IMR-90 (cell line): ENCODE results near the gene DARS1. TPM values are rescaled to one million over a fixed set of nuclear protein-coding genes. Genes with fewer than 3 reads are reported as not detected.

ENCODE experiments used
- ATAC-seq: fragments of 200-7000 bp; cut with Tn5 transposase; 2 replicates; pipeline ENCODE4 v1.9.1; 2020; ENCODE audit warnings: low read depth, mild to moderate bottlenecking, moderate library complexity
- BruUV-seq: library from RNA; stranded (reverse); fragments of 400-500 nt; replicated peaks from 2 replicates; lab custom pipeline; 2021; lab: Mats Ljungman, UMichigan
- CTCF ChIA-PET: fragments of 300-600 bp; formaldehyde crosslinking; extraction: SDS; loops from one replicate; lab custom pipeline; 2021; ENCODE audit warnings: antibody characterized with exemption; lab: Yijun Ruan, JAX
- POLR2A ChIA-PET: fragments of 300-600 bp; sonication (Branson Sonifier 250); formaldehyde crosslinking; loops from one replicate; lab custom pipeline; 2022; ENCODE audit warnings: antibody characterized with exemption; ENCODE audit not compliant: unreplicated experiment; lab: Charles Lee
- DNase-seq: peaks from one replicate; pipeline ENCODE4 v3.0.0; 2013
- H2AFZ ChIP-seq: replicated peaks from 2 replicates; pipeline ENCODE3; 2013; ENCODE audit warnings: low read length, mild to moderate bottlenecking; ENCODE audit not compliant: poor library complexity
- H2AK5ac ChIP-seq: 2 replicates; pipeline ENCODE4 v1.6.1; 2013; ENCODE audit warnings: low read depth, low read length, inconsistent platforms
- H2AK9ac ChIP-seq: replicated peaks from 2 replicates; pipeline ENCODE3; 2013; ENCODE audit warnings: mild to moderate bottlenecking, low read depth, low read length, moderate library complexity; ENCODE audit not compliant: poor library complexity
- H2BK120ac ChIP-seq: 2 replicates; pipeline ENCODE4 v1.6.1; 2013; ENCODE audit warnings: low read depth, low read length, inconsistent platforms
- H2BK15ac ChIP-seq: 3 replicates; pipeline ENCODE4 v1.6.1; 2013; ENCODE audit warnings: low read depth, low read length, inconsistent platforms
- H2BK20ac ChIP-seq: 2 replicates; pipeline ENCODE4 v1.6.1; 2013; ENCODE audit warnings: low read depth, mild to moderate bottlenecking, inconsistent platforms, low read length, moderate library complexity
- H2BK5ac ChIP-seq: 2 replicates; pipeline ENCODE4 v1.6.1; 2013; ENCODE audit warnings: mild to moderate bottlenecking, low read depth, low read length, inconsistent platforms; ENCODE audit not compliant: poor library complexity, severe bottlenecking
- H3K14ac ChIP-seq: replicated peaks from 2 replicates; pipeline ENCODE4 v1.6.1; 2013; ENCODE audit warnings: low read depth, low read length, inconsistent platforms
- H3K18ac ChIP-seq: 2 replicates; pipeline ENCODE4 v1.6.1; 2013; ENCODE audit warnings: low read depth, low read length, control low read depth
- H3K23ac ChIP-seq: 2 replicates; pipeline ENCODE4 v1.6.1; 2013; ENCODE audit warnings: low read depth, low read length, inconsistent platforms
- H3K27ac ChIP-seq: 2 replicates; pipeline ENCODE4 v1.5.1; 2013; ENCODE audit warnings: mild to moderate bottlenecking, control low read depth, low read length; ENCODE audit not compliant: insufficient read depth
- H3K27me3 ChIP-seq: 2 replicates; pipeline ENCODE4 v1.6.1; 2013; ENCODE audit warnings: low read length; ENCODE audit not compliant: control insufficient read depth, insufficient read depth
- H3K36me3 ChIP-seq: 2 replicates; pipeline ENCODE4 v1.6.1; 2013; ENCODE audit warnings: low read length, mixed read lengths; ENCODE audit not compliant: control insufficient read depth, insufficient read depth
- H3K4ac ChIP-seq: 2 replicates; pipeline ENCODE4 v1.6.1; 2013; ENCODE audit warnings: low read depth, low read length, inconsistent platforms
- H3K4me1 ChIP-seq: 2 replicates; pipeline ENCODE4 v1.6.1; 2013; ENCODE audit warnings: low read length, mixed read lengths; ENCODE audit not compliant: control insufficient read depth, insufficient read depth
- H3K4me2 ChIP-seq: 2 replicates; pipeline ENCODE4 v1.6.1; 2013; ENCODE audit warnings: low read depth, mild to moderate bottlenecking, control low read depth, low read length, moderate library complexity
- H3K4me3 ChIP-seq: 2 replicates; pipeline ENCODE4 v1.5.1; 2013; ENCODE audit warnings: low read depth, mild to moderate bottlenecking, control low read depth, low read length, moderate library complexity; ENCODE audit not compliant: insufficient read depth
- H3K56ac ChIP-seq: 2 replicates; pipeline ENCODE4 v1.6.1; 2013; ENCODE audit warnings: low read length, inconsistent platforms; ENCODE audit not compliant: insufficient read depth; ENCODE audit errors: extremely low read depth
- H3K79me1 ChIP-seq, 2 experiments: 2 replicates each; pipeline ENCODE4 v1.6.1; 2013; ENCODE audit warnings: low read length in 2 of 2, inconsistent platforms in 1 of 2, low read depth in 1 of 2
- H3K9ac ChIP-seq: 2 replicates; pipeline ENCODE4 v1.6.1; 2013; ENCODE audit warnings: low read depth, low read length, control low read depth
- H3K9me1 ChIP-seq: 2 replicates; pipeline ENCODE4 v1.6.1; 2013; ENCODE audit warnings: low read length, inconsistent platforms; ENCODE audit not compliant: insufficient read depth
- H3K9me3 ChIP-seq: 2 replicates; pipeline ENCODE4 v1.6.1; 2013; ENCODE audit warnings: low read length; ENCODE audit not compliant: control insufficient read depth, insufficient read depth
- H4K20me1 ChIP-seq: 2 replicates; pipeline ENCODE4 v1.6.1; 2013; ENCODE audit warnings: low read length, inconsistent platforms; ENCODE audit not compliant: insufficient read depth
- H4K5ac ChIP-seq: 2 replicates; pipeline ENCODE4 v1.6.1; 2013; ENCODE audit warnings: mild to moderate bottlenecking, low read depth, low read length, control low read depth
- H4K8ac ChIP-seq, 2 experiments: 2 replicates each; pipeline ENCODE4 v1.6.1; 2013; ENCODE audit warnings: low read depth in 2 of 2, low read length in 2 of 2, control low read depth in 1 of 2, inconsistent platforms in 1 of 2
- H4K91ac ChIP-seq: 2 replicates; pipeline ENCODE4 v1.6.1; 2013; ENCODE audit warnings: low read depth, low read length, inconsistent platforms; ENCODE audit not compliant: insufficient read depth
- CEBPB ChIP-seq: IDR thresholded peaks from 2 replicates; pipeline ENCODE4 v1.6.1; 2012; ENCODE audit warnings: low read depth, low read length, improper control_type of control experiment
- CHD1 ChIP-seq: IDR thresholded peaks from 2 replicates; pipeline ENCODE4 v1.6.1; 2012; ENCODE audit warnings: low read depth, low read length, improper control_type of control experiment
- FOS ChIP-seq: fragments of 150-350 bp; IDR thresholded peaks from 2 replicates; pipeline ENCODE4 v1.6.1; 2016; ENCODE audit warnings: low read depth, low read length
- MXI1 ChIP-seq: IDR thresholded peaks from 2 replicates; pipeline ENCODE4 v1.6.1; 2012; ENCODE audit warnings: low read depth, mild to moderate bottlenecking, low read length, moderate library complexity, borderline replicate concordance
- NFE2L2 ChIP-seq: fragments of 150-350 bp; IDR thresholded peaks from 2 replicates; pipeline ENCODE4 v1.6.1; 2016; ENCODE audit warnings: low read depth, mild to moderate bottlenecking, low read length
- RCOR1 ChIP-seq: IDR thresholded peaks from 2 replicates; pipeline ENCODE4 v1.6.1; 2012; ENCODE audit warnings: mild to moderate bottlenecking, low read length, improper control_type of control experiment; ENCODE audit not compliant: insufficient replicate concordance
- WGBS, 2 experiments: methylation state at CpG; one replicate each; pipeline versions ENCODE4 v1.1.5 to v1.1.7; 2013; ENCODE audit warnings: missing lambda C conversion rate in 2 of 2; ENCODE audit not compliant: insufficient read length in 1 of 2; ENCODE audit errors: extremely low coverage in 2 of 2; 5-methylcytosine and 5-hydroxymethylcytosine counted together
- dilution Hi-C: fragments of 300-500 bp; cut with HindIII; formaldehyde crosslinking; loops from one replicate; pipeline ENCODE4 v1.14.3; 2018; ENCODE audit warnings: low sequenced_read_pairs; ENCODE audit not compliant: unreplicated experiment
- in situ Hi-C: fragments of 300-500 bp; cut with MboI; formaldehyde crosslinking; loops from 3 replicates; pipeline ENCODE4 v1.14.3; 2019; ENCODE audit warnings: low sequenced_read_pairs, inconsistent platforms, mixed read lengths
- intact Hi-C: fragments of 100-400 bp; cut with micrococcal nuclease; formaldehyde crosslinking; loops from 2 replicates; pipeline ENCODE4 v1.10.0; 2022
- polyA plus RNA-seq, 3 experiments: library from polyadenylated mRNA; depleted of rRNA; stranded (reverse); fragments of >200 nt; gene quantifications; 2 replicates each; pipeline ENCODE4 v1.2.3, GENCODE V29; 2012; ENCODE audit warnings: low replicate concordance in 1 of 3
- total RNA-seq: library from RNA; depleted of rRNA; stranded (reverse); fragments of >200 nt; gene quantifications from 2 replicates; pipeline ENCODE4 v1.2.3, GENCODE V29; 2012
- TF ChIP-seq, protein P1 (sequence below): fragments of 150-350 bp; IDR thresholded peaks from 2 replicates; pipeline ENCODE4 v1.6.1; 2016; ENCODE audit warnings: low read depth, mild to moderate bottlenecking, low read length, moderate library complexity, borderline replicate concordance

DARS1 gene
- total and polyA plus RNA-seq, 2 of the 4 experiments (the other 2 are of a cell fraction), result 56.5 to 66.5 TPM

DNA sequence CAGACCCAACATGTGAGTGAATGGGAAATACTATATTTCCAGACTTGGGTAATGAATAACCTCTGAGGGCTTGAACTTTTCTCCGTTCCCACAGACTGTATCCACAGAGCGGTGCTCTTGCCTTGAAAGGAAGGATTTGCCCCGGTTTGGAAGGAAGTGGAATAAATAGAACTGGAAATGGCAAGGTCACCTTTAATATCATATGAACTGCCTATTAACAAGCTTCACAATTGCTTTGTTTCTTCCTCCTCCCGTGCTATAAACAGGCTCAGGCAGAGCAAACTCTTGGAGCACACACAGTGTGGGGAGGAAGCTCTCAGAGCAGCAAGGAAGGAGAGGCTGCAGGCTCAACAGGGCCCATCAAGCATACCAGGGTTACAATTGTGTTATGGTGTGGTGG, 28.5 kb upstream of the DARS1 start:
- intact Hi-C loops (no loop called here), in situ Hi-C loops (no loop called here), dilution Hi-C loops (no loop called here)
- Histone ChIP-seq H3K56ac (no peak overlapping the region), H3K4me1 (peaks cover 1% of the 10 kb centered on the region; the same call in 1 of the 2 replicates), H4K20me1 (no peaks in the 10 kb centered on the region), H2BK15ac (no peak overlapping the region), H3K9me1 (no peaks in the 10 kb centered on the region), H4K5ac (no peak overlapping the region), H2BK5ac (no peak overlapping the region), H3K23ac (no peak overlapping the region), H3K4me2 (no peak overlapping the region), H2AFZ (no peak overlapping the region), H3K27me3 (peaks cover 8% of the 10 kb centered on the region), H3K9ac (no peak overlapping the region), H3K18ac (no peak overlapping the region), H3K36me3 (no peaks in the 10 kb centered on the region), H2AK5ac (no peak overlapping the region), H3K14ac (no peak overlapping the region), H3K4me3 (no peak overlapping the region), H3K27ac (no peak overlapping the region), H4K8ac (no peak overlapping the region), H3K4ac (no peak overlapping the region), H4K91ac (no peak overlapping the region), H3K79me1 (no peaks in the 10 kb centered on the region), H2BK120ac (no peak overlapping the region), H3K9me3 (no peaks in the 10 kb centered on the region), H2AK9ac (no peak overlapping the region), H2BK20ac (no peak overlapping the region)
- no TSS peak for BruUV-seq
- no peak for ATAC-seq
- POLR2A ChIA-PET, result no interaction called here
- WGBS, 2 experiments, result no CpG with 5 or more reads among the region's 4 CpGs
- TF ChIP-seq CEBPB, result no peak
- TF ChIP-seq, protein P1, sequence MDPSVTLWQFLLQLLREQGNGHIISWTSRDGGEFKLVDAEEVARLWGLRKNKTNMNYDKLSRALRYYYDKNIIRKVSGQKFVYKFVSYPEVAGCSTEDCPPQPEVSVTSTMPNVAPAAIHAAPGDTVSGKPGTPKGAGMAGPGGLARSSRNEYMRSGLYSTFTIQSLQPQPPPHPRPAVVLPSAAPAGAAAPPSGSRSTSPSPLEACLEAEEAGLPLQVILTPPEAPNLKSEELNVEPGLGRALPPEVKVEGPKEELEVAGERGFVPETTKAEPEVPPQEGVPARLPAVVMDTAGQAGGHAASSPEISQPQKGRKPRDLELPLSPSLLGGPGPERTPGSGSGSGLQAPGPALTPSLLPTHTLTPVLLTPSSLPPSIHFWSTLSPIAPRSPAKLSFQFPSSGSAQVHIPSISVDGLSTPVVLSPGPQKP, result no peak
- TF ChIP-seq CHD1, result no peak
- no peak for TF ChIP-seq NFE2L2
- no peak for TF ChIP-seq FOS
- TF ChIP-seq RCOR1, result no peak
- no peak for TF ChIP-seq MXI1
- DNase-seq, result no peak
- CTCF ChIA-PET, result no interaction called here
